Myocyte (in vitro differentiated cells): ENCODE results near the gene MSH3. TPM values are rescaled to one million over a fixed set of nuclear protein-coding genes. Genes with fewer than 3 reads are reported as not detected.
"Not testable (repeated sequence)": the region's sequence is repeated elsewhere in the genome, so short reads cannot be mapped to it uniquely, and the experiment has no call there.

Experiments
- DNase-seq: peaks from one replicate; pipeline ENCODE4 v3.0.0-alpha.2; 2012; ENCODE audit warnings: low read depth
- total RNA-seq: library from RNA; depleted of rRNA; stranded (reverse); fragments of >200 nt; gene quantifications from 2 replicates; pipeline ENCODE4 v1.2.3, GENCODE V29; 2014

MSH3 gene
- total RNA-seq, 1 donor from 2014 or later, result 12.0 TPM

- DNase-seq, result no peak
These were observed 136.2 kb downstream of the MSH3 start for GRCh38 chr5:80790698-80791097.

GRCh38 chr5:80793354-80793753, 138.9 kb downstream of the MSH3 start:
- no peak for DNase-seq

- no peak for DNase-seq
These were observed 142.4 kb downstream of the MSH3 start for GRCh38 chr5:80796846-80797245.

- no peak for DNase-seq
These were observed 143.1 kb downstream of the MSH3 start for GRCh38 chr5:80797428-80798024.

- DNase-seq, result no peak
These were observed 143.7 kb downstream of the MSH3 start for GRCh38 chr5:80798166-80798565.

GRCh38 chr5:80798633-80799032, 144.2 kb downstream of the MSH3 start:
- DNase-seq, result no peak

- DNase-seq, result peak; percentile 10
These were observed 144.6 kb downstream of the MSH3 start for GRCh38 chr5:80799041-80799440.

- no peak for DNase-seq
These were observed 145.1 kb downstream of the MSH3 start for GRCh38 chr5:80799573-80799972.

- DNase-seq, result no peak
These were observed 149.9 kb downstream of the MSH3 start for GRCh38 chr5:80804332-80804731.

- DNase-seq, result peak; percentile 26
These were observed 150.6 kb downstream of the MSH3 start for GRCh38 chr5:80805038-80805437.

GRCh38 chr5:80806929-80807328, 152.5 kb downstream of the MSH3 start:
- DNase-seq, result no peak

GRCh38 chr5:80809451-80809850, 155.0 kb downstream of the MSH3 start:
- no peak for DNase-seq

- DNase-seq, result no peak
These were observed 156.0 kb downstream of the MSH3 start for GRCh38 chr5:80810425-80810824.

- DNase-seq, result no peak
These were observed 162.1 kb downstream of the MSH3 start for GRCh38 chr5:80816590-80816989.

GRCh38 chr5:80820685-80821084, 166.2 kb downstream of the MSH3 start:
- no peak for DNase-seq

- DNase-seq, result no peak
These were observed 168.2 kb downstream of the MSH3 start for GRCh38 chr5:80822640-80823039.

GRCh38 chr5:80824159-80824558, 169.7 kb downstream of the MSH3 start:
- not testable (repeated sequence) for DNase-seq

GRCh38 chr5:80825786-80826460, 171.5 kb downstream of the MSH3 start:
- peak; percentile 7 for DNase-seq

GRCh38 chr5:80834710-80835109, 180.3 kb downstream of the MSH3 start:
- no peak for DNase-seq

- DNase-seq, result no peak
These were observed 180.7 kb downstream of the MSH3 start for GRCh38 chr5:80835128-80835527.

GRCh38 chr5:80837679-80838078, 183.2 kb downstream of the MSH3 start:
- no peak for DNase-seq

- DNase-seq, result not testable (repeated sequence)
These were observed 186.8 kb downstream of the MSH3 start for GRCh38 chr5:80841026-80841797.
